PC-9 (cell line): ENCODE measurements around the gene IDI2. TPM values are rescaled to one million over a fixed set of nuclear protein-coding genes. Genes with fewer than 3 reads are reported as not detected.

ENCODE experiments used
- BruUV-seq: library from RNA; stranded (reverse); fragments of 400-500 nt; replicated peaks from 2 replicates; lab custom pipeline; 2021; lab: Mats Ljungman, UMichigan
- CTCF ChIA-PET: fragments of 300-600 bp; sonication (Branson Sonifier 250); formaldehyde crosslinking; loops from one replicate; lab custom pipeline; 2022; ENCODE audit warnings: antibody characterized with exemption; lab: Charles Lee
- POLR2A ChIA-PET: fragments of 300-600 bp; sonication (Branson Sonifier 250); formaldehyde crosslinking; loops from one replicate; lab custom pipeline; 2022; ENCODE audit warnings: antibody characterized with exemption; ENCODE audit not compliant: unreplicated experiment; lab: Charles Lee
- DNase-seq, 2 experiments: peaks; one replicate each; pipeline versions ENCODE4 v3.0.0 to v3.0.0-alpha.2; 2015 to 2022; ENCODE audit warnings: mixed read lengths in 1 of 2
- H2AFZ ChIP-seq: fragments of 200-600 bp; sonication (generic); 2 replicates; pipeline ENCODE4 v1.8.1; 2017; ENCODE audit warnings: antibody characterized with exemption
- H3F3A ChIP-seq: fragments of 200-600 bp; sonication (generic); 2 replicates; pipeline ENCODE4 v1.8.1; 2017; ENCODE audit warnings: antibody characterized with exemption, mild to moderate bottlenecking, low read depth; ENCODE audit not compliant: insufficient read depth
- H3K27ac ChIP-seq: fragments of 200-600 bp; sonication (generic); 2 replicates; pipeline ENCODE4 v1.6.1; 2016; ENCODE audit warnings: mixed run types
- H3K27me3 ChIP-seq: fragments of 200-600 bp; sonication (generic); 2 replicates; pipeline ENCODE4 v1.6.1; 2016; ENCODE audit warnings: low read depth, mixed run types; ENCODE audit not compliant: insufficient read depth
- H3K36me3 ChIP-seq: fragments of 200-600 bp; sonication (generic); 2 replicates; pipeline ENCODE4 v1.6.1; 2016; ENCODE audit warnings: low read depth, mixed run types
- H3K4me1 ChIP-seq: fragments of 200-600 bp; sonication (generic); replicated peaks from 2 replicates; pipeline ENCODE4 v1.6.1; 2016; ENCODE audit warnings: mixed run types; ENCODE audit not compliant: insufficient read depth
- H3K4me2 ChIP-seq: fragments of 200-600 bp; sonication (generic); 2 replicates; pipeline ENCODE4 v1.6.1; 2017; ENCODE audit warnings: mixed run types
- H3K4me3 ChIP-seq: fragments of 200-600 bp; sonication (generic); 2 replicates; pipeline ENCODE4 v1.6.1; 2016; ENCODE audit warnings: mixed run types
- H3K79me2 ChIP-seq: fragments of 200-600 bp; sonication (generic); 2 replicates; pipeline ENCODE4 v1.6.1; 2017; ENCODE audit warnings: low read depth, mixed run types
- H3K9me2 ChIP-seq: fragments of 200-600 bp; sonication (generic); 2 replicates; pipeline ENCODE4 v1.8.1; 2017; ENCODE audit warnings: mild to moderate bottlenecking; ENCODE audit not compliant: insufficient read depth
- H3K9me3 ChIP-seq: fragments of 200-600 bp; sonication (generic); 2 replicates; pipeline ENCODE4 v1.8.1; 2016; ENCODE audit warnings: low read depth; ENCODE audit not compliant: insufficient read depth
- H4K20me1 ChIP-seq: fragments of 200-600 bp; sonication (generic); 2 replicates; pipeline ENCODE4 v1.8.1; 2017; ENCODE audit not compliant: insufficient read depth
- EZH2 ChIP-seq: fragments of 200-600 bp; sonication (generic); IDR thresholded peaks from 2 replicates; pipeline ENCODE4 v1.8.0; 2017; ENCODE audit warnings: antibody characterized with exemption, low read depth
- intact Hi-C: fragments of 100-400 bp; cut with micrococcal nuclease; formaldehyde crosslinking; loops from one replicate; pipeline ENCODE4 v1.10.0; 2022; ENCODE audit not compliant: unreplicated experiment
- total RNA-seq: library from RNA; stranded (reverse); gene quantifications from 2 replicates; pipeline ENCODE4 v1.2.3, GENCODE V29; 2021
- TF ChIP-seq, protein P1 (sequence below): fragments of 200-600 bp; sonication (generic); conservative IDR thresholded peaks from 2 replicates; pipeline ENCODE4 v1.6.1; 2017; ENCODE audit warnings: mixed run types, antibody characterized with exemption, mild to moderate bottlenecking, moderate library complexity

The IDI2 gene
- total RNA-seq, 1 experiment from 2014 or later, result not detected

DNA sequence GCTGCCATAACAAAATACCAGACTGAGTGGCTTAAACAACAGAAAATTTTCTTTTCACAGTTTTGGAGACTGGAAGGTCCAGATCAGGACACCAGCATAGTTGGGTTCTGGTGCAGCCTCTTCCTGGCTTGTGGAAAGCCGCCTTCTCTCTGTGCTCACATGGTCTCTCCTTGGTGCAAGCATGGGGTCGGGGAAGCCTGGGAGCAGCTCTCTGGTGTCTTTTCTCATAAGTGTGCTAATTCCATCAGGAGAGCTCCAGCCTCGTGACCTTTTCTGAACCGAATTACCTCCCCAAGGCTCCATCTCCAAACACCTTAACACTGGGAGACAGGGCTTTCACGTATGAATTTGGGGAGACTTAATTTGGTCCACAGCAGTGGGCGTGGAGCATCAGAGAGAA is 42.3 kb downstream of the IDI2 start:
- Histone ChIP-seq H3F3A (peaks cover 9% of the 10 kb centered on the region; the same call in 1 of the 2 replicates), H3K4me2 (no peak overlapping the region), H3K36me3 (no peaks in the 10 kb centered on the region), H3K9me2 (no peaks in the 10 kb centered on the region), H3K27ac (0 out of 2 replicates have a peak overlapping the region, but pooled peaks have one; percentile 9), H2AFZ (no peak overlapping the region), H3K4me1 (peaks cover 10% of the 10 kb centered on the region), H3K79me2 (peaks cover 13% of the 10 kb centered on the region), H3K4me3 (no peak overlapping the region), H4K20me1 (no peaks in the 10 kb centered on the region), H3K9me3 (peaks cover 21% of the 10 kb centered on the region), H3K27me3 (no peaks in the 10 kb centered on the region)
- BruUV-seq, result no TSS peak
- ChIA-PET CTCF (no interaction called here), POLR2A (no interaction called here)
- TF ChIP-seq, protein P1, sequence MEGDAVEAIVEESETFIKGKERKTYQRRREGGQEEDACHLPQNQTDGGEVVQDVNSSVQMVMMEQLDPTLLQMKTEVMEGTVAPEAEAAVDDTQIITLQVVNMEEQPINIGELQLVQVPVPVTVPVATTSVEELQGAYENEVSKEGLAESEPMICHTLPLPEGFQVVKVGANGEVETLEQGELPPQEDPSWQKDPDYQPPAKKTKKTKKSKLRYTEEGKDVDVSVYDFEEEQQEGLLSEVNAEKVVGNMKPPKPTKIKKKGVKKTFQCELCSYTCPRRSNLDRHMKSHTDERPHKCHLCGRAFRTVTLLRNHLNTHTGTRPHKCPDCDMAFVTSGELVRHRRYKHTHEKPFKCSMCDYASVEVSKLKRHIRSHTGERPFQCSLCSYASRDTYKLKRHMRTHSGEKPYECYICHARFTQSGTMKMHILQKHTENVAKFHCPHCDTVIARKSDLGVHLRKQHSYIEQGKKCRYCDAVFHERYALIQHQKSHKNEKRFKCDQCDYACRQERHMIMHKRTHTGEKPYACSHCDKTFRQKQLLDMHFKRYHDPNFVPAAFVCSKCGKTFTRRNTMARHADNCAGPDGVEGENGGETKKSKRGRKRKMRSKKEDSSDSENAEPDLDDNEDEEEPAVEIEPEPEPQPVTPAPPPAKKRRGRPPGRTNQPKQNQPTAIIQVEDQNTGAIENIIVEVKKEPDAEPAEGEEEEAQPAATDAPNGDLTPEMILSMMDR, result no peak
- TF ChIP-seq EZH2, result no peak
- intact Hi-C loops, result no loop called here
- no peak for DNase-seq

DNA sequence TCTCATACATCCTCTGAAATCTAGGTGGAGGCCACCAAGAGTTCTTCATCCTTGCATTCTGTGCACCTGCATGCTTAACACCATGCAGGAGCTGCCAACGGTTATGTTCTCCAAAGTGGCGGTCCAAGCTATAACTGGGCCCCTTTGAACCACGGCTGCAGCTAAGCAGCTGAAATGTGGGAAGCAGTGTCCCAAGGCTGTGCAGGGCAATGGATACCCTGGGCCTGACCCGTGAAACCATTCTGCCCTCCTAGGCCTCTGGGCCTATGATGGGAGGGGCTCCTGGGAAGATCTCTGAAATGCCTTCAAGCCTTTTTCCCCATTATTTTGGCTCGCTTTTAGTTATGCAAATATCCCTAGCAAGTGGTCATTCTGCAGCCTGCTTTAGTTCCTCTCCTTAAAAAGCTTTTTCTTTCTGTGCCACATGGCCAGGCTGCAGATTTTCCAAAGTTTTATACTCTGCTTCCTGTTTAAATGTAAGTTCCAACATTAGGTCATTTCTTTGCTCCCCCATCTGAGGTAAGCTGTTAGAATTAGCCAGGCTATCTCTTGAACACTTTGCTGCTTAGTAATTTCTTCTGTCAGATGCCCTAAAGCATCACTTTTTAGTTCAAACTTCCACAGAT is 45.1 kb downstream of the IDI2 start:
- CTCF ChIA-PET, result no interaction called here

DNA sequence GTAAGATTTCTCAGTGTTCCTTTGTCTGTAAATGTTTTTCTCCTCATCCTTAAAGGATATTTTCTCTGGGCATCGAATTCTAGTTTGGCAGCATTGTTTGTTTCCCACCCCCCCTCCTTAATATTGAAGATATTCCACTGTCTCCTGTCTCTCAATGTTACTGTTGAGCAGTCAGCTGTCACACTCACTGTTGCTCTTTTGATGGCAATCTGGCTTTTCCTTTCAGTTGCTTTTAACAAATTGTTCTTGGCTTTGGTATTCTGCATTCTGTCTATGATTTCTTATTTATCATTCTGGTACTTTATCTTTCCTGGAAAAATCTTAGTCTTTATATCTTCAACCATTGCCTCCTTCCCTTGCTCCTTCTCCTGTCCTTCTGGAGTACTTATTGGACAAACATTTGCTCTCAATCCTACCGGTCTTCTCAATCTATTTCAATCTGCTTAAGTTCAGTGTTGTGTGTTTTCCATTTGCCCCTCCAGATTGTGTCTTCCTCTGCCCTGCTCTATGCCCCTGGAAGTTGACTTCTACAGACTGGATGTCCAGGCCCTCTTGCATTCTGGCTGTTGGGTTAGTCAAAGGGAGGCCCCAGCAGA is 46.7 kb downstream of the IDI2 start:
- Histone ChIP-seq H3K4me3 (no peak overlapping the region), H3K9me3 (peaks cover 22% of the 10 kb centered on the region), H3K36me3 (no peaks in the 10 kb centered on the region), H3K4me1 (no peaks in the 10 kb centered on the region), H3F3A (no peaks in the 10 kb centered on the region), H3K27me3 (no peaks in the 10 kb centered on the region), H4K20me1 (no peaks in the 10 kb centered on the region), H3K9me2 (no peaks in the 10 kb centered on the region), H3K27ac (no peak overlapping the region), H3K79me2 (no peaks in the 10 kb centered on the region), H2AFZ (no peak overlapping the region), H3K4me2 (no peak overlapping the region)
- no peak for DNase-seq
- intact Hi-C loops, result no loop called here
- no TSS peak for BruUV-seq
- ChIA-PET POLR2A (no interaction called here), CTCF (no interaction called here)
- TF ChIP-seq, protein P1, result no peak
- no peak for TF ChIP-seq EZH2

More for the DNA sequence above, 45.1 kb downstream of the IDI2 start:
- Histone ChIP-seq H3K27ac (no peak overlapping the region), H3K9me2 (no peaks in the 10 kb centered on the region), H3K4me1 (no peaks in the 10 kb centered on the region; the same call in 1 of the 2 replicates), H2AFZ (no peak overlapping the region), H3K4me3 (no peak overlapping the region), H3K79me2 (no peaks in the 10 kb centered on the region), H3K4me2 (no peak overlapping the region), H3K9me3 (peaks cover 22% of the 10 kb centered on the region), H4K20me1 (no peaks in the 10 kb centered on the region), H3K36me3 (no peaks in the 10 kb centered on the region), H3F3A (no peaks in the 10 kb centered on the region), H3K27me3 (no peaks in the 10 kb centered on the region)
- TF ChIP-seq, protein P1, result no peak
- no peak for TF ChIP-seq EZH2
- no peak for DNase-seq
- intact Hi-C loops, result no loop called here
- POLR2A ChIA-PET, result no interaction called here
- BruUV-seq, result no TSS peak
